Glomerular visceral epithelial cell (primary cell): ENCODE results near the gene CTAGE8.
"Not testable (repeated sequence)": the region's sequence is repeated elsewhere in the genome, so short reads cannot be mapped to it uniquely, and the experiment has no call there.

Experiments
- DNase-seq: peaks from one replicate; pipeline ENCODE4 v3.0.0-alpha.2; 2016; ENCODE audit errors: extremely low spot score

Gene CTAGE8, protein sequence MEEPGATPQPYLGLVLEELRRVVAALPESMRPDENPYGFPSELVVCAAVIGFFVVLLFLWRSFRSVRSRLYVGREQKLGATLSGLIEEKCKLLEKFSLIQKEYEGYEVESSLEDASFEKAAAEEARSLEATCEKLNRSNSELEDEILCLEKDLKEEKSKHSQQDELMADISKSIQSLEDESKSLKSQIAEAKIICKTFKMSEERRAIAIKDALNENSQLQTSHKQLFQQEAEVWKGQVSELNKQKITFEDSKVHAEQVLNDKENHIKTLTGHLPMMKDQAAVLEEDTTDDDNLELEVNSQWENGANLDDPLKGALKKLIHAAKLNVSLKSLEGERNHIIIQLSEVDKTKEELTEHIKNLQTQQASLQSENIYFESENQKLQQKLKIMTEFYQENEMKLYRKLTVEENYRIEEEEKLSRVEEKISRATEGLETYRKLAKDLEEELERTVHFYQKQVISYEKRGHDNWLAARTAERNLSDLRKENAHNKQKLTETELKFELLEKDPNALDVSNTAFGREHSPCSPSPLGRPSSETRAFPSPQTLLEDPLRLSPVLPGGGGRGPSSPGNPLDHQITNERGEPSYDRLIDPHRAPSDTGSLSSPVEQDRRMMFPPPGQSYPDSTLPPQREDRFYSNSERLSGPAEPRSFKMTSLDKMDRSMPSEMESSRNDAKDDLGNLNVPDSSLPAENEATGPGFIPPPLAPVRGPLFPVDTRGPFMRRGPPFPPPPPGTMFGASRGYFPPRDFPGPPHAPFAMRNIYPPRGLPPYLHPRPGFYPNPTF

DNA sequence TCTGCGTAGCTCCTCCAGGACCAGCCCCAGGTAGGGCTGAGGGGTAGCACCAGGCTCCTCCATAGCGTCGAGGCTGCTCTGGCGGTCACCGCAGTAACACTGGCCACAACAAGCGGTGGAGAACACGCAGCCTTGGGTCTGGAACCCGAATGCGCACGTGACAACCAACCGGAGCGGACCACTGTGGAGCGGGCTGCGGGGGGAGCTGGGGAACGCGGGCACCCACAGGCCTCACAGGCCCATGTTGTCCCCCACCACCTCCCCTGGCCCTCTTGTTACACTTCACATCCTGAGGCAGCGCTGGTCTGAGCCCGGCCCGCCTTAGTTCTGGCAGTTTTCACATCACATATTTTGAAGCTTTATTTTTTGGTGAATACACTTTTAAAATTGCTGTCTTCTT is at the start of gene CTAGE8:
Gene CTAGE8 (minus strand): TSS at position 101 of the 400 bp plus-strand sequence. CDS start 38 bp downstream, at position 63.
- not testable (repeated sequence) for DNase-seq

DNA sequence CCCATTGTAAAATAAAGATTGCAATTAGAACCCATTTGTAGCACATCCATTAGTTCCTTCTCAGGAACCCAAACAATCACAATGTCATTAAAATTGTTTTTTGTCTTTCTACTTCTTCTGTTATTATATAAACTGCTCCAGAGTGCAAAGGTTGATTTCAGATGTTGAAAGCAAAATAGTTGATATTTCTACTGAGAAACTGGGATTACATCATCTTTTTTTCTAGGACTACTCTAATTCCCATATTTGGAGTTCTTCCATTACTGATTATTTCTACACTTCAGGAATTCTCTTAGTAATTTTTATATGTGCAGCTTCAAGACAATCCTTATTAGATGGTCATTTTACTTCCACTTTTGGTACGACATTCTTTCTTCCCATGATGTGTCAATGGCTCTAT is 48.4 kb upstream of the CTAGE8 start:
- not testable (repeated sequence) for DNase-seq

DNA sequence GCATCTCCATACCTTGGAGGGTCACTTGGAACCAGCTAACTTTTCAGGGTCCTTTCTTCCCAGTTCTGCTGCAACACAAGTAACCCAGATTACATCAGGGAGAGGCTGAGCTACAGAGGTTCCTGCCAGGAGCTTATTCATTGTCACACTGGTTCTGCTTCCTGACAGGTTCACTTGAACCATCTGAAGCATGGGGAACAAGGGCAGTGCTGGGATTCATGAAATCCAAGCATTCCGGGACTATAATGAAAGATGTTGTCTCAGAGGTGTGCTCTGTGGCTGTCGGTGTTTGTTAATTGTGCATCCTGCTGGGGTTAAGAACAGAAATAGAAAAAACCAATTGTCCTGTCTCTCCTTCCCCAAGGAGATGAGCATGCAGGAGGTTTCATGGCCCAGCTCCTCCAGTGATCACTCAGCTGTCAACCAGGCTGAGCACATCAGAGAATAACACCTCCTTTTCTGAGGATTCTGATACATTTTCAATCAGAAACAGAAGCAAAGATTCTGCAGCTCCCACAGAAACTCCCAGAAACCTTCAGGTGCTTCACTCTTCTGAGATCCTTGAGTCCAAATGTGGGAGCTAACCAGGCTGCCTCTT is 42.9 kb upstream of the CTAGE8 start, which contains the start of gene OR2A1:
Gene OR2A1 (plus strand): TSS at position 548 of the 598 bp plus-strand sequence. CDS start 5,706 bp downstream, outside the sequence.
- DNase-seq, result not testable (repeated sequence)

DNA sequence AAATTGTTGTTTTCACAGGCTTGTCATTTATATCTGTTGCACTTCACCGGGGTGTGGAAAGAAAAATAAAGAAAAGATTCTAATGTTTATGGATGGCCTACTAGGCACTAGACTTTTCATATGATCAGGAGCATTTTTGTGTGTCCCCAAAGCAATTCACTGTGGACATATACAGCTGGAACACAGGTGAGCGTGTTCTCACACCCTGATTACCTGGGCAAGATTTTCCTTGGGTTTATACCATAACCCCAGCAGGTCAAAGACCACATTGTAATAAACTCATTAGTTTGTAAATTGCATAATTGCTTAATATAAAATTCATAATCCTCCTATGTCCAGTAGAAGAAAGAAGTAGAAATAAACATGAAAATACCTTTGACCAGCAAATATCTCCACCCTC is 42.1 kb upstream of the CTAGE8 start:
- not testable (repeated sequence) for DNase-seq

DNA sequence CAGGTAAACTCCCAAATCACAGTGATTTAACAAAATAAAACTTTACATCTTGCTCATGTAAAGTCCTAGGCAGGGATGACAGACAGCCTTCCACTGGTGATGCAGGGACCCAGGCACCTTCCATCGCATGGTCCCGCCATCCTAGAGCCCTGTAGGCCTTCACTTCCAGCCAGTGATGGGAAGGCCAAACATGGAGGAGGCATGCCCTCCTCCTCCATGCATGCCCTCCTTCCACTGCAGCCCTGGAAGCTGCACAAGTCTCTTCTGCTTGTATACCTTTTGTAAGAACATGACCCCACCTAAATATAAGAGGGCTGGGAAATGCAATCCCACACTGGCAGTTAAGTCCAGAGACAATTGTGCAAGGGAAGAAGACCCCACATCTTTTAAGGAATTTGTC is 40.6 kb upstream of the CTAGE8 start:
- not testable (repeated sequence) for DNase-seq

DNA sequence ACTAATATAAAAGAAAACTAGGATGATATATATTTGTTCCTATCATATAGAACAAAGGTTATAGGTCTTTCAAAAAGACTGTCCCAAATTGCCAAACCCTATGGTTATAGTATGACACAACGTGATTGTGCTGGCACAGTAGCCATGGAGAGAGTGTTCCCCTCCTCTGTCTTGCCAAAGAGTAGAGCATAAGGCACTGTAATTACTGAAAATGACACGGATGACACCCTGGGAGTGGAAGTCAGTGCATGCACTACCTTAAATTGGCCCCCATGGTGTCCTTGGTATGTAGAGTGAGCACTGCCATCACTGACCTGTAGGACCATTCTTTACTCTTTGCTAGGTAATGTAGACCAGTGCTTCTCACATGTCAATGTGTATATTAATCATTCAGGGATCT is 36.1 kb upstream of the CTAGE8 start:
- DNase-seq, result not testable (repeated sequence)

DNA sequence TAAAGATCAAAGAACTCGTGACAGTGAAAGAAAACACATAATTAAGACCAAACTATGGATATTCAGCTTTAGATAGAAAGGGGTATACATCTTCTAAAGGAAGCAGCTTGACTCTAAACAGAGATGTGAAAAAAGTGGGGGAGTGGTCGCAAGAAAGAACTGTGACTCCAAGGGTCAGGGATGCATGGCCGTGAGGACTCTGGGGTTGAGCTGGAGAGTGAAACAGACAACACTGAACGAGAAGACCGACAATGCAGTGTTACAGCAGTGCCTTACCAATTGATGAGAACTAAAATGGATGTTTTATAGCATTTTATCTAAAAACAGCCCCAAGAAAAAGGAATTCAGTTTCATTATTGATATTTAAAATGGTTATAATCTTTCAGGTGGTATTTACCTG is 34.5 kb upstream of the CTAGE8 start:
- DNase-seq, result not testable (repeated sequence)

DNA sequence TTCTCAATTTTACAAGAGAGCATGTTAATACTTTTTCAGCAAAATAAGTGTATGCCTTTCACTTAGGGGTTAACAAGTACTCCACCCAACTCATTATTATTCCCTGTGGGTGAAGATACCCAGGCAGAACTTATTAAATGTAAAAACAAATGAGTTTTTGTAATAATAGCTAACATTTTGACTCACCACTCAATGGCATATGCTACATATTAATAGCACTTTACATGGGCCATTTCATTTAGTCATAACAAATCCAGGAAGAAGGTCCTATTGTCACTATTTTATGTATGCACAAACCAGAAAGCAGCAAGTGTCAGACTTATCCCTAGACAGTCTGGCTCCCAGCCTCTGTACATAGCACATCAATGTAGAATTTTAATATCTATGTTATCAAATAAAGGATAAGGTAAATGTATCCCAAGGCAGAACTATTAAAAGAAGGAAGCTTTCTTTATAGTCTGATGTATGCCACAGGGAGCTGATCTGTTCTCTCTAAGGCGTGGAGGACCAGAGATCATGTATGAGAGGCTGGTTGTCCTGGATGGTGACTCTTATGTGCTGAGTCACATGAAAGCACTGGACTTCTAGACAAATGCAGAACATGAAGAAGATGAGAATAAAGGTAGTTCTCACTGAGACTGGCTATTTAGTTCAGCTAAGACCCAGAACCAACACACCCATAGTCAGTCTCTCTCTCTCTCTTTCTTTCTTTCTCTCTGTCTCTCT is 33.7 kb upstream of the CTAGE8 start:
- not testable (repeated sequence) for DNase-seq

DNA sequence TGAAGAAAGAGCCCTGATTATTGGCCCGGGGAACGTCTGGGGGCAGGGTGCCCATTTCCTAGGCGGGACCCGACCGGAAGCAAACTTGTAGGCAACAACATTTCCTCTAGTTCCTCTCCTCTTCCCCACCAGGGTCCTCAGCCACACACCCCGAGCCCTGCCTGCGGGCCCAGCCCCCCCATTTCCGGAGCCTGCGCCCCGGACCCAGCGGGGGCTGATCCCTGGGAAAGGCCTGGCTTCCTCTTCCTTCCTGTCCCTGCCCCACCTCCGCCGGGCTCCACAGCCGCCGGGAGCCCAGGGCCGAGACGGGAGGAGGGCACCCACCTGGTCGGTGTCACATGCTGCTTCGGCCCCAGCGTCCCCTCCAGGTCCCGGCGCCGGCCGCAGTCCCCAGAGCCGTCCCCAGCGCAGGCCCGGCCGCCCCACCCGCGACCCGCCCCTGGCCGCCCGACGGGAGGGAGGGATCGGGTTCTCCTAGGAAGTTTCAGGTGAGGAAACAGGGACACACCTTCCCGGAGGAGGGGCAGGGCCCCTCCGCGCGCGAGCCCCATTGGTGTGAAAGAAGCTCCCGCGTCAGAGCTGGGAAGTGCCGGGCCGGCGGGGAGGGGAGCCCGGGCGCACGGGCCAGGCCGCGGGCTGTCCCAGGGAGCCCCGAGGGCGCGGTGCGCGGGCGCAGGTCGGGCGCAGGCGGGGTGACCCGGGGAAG is 24.9 kb upstream of the CTAGE8 start:
- not testable (repeated sequence) for DNase-seq

DNA sequence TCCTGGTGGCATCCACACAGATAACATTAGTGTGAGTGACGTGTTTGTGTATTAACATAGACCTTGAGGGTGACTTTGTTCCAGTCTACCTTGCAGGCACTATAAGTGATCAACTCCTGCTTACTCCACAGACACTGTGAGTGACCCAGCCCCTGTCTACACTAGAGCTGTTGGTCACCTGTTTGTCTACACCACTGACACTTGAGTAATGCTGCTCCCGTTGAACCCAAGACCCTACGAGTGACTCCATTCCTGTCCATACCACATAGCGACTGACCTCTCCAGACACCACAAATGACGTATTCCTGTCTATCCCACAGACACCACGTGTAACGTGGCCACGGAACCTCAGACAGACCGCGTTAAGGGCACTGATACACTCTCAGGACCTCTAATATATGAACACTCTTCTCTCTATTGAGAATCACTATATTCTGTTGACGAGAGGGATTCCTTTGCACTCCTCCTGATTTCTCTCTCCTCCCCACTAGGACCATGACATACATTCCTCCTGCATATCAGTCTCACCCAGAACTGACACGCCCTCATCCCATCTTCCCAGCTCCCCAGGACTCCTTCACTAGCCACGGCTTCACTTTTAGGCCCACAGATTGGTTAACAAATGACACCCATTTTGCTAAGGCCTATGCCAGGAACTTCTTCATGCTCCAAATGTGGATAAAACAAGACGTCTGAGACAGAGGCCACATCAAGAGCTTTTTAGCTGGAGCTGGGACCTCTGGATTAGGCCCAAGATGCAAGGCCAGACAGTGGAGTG is 23.5 kb upstream of the CTAGE8 start:
- DNase-seq, result not testable (repeated sequence)

DNA sequence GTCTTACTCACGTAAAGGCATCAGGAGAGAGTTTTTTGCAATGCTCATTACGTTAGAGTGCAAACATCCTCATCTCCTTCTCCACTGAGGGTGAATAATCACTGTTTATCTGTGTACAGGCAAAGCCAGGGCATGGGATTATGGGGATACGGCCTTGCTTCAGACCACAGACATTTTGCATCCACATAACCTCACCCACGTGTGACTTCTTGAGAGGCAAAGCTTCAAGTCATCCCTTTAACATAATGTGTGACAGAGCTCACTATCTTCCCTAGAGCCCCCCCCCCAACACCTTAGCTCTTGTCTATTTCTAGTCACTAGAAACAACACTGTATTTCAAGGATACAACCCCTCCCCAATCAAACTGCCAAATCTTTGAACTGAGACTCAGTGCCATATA is 22.5 kb upstream of the CTAGE8 start:
- not testable (repeated sequence) for DNase-seq

DNA sequence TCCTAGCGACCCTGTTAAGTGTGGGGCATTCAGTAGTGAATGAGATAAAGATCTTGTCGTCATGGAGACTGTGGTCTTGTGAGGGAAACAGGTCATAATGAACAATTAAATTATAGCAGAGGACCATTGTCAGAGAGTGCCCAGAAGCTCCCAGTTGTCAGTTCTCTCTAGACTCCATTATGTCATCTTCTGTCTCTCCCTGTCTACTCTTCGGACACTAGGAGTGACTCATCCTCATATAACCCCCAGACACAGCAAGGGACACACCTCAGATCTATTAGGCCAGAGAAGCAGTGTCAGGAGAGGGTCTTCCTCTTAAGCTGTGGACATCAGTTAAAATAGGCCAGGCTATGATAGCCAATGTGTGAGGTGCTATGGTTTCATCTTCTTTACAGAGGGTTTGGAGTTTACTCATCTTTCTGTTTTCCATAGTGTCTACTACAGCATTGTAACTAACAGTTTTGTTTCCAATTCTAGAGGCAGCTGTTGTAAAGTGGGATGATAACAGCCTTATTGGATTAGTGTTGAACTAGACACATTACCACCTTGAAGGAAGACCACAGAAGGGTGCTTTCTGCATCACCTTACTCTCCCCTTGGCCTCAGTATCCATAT is 18.2 kb upstream of the CTAGE8 start:
- not testable (repeated sequence) for DNase-seq

DNA sequence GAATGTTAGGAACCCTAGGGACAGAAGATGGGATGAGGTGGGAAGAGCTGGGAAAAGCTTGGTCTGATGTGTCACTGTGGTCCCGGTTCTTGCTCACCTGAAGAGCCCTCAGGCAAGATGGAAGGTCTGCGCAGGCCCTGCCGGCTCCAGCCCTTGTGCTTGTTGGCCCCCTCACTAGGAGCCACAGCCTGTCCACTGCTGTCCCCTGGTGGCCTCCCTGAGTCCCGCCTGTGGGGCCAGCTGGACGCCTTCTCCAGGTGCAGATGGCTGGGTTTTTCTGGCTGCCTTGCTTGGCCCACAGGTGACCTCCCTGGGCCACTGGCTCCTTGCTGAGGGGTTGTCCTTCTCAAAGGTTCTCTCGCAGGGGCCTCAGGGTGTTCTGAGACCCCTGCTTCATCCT is 14.6 kb upstream of the CTAGE8 start:
- not testable (repeated sequence) for DNase-seq

DNA sequence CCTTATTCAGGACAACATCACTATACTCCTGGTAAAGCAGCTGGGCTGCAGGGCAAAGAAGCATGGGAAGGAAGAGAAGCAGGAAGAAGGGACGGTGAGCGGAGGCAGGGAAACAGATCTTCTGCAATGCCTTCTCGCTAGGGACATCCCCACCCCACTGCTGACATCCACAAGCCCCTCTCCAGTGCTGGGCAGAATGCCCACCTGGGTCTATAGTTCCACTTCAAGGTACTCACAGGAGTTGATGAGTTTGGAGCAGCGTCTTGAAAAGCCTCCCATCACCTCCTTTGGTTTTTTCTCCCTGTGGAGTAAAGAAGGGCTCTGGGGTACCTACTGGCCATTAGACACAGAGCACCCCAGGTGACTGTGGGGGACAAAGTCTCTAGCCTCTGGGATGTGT is 13.4 kb upstream of the CTAGE8 start:
- not testable (repeated sequence) for DNase-seq

DNA sequence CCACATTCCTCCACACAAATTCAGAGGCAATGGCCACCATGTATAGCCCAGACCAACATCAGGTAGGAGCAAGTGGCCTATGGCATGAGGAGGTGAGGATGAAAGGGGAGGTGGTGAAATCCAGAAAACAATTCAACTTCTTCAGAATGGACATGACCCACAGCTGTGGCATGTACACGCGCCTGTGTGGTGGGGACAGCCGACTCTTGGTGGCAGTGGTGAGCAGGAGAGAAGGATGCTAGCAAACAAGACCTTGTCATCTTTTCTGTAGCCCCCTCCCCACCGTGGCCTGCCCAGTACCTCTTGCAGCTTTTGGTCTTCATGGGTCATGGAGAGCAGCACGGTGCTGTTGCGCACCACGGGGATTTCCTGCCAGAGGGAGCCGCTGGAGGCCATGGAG is 12.9 kb upstream of the CTAGE8 start:
- not testable (repeated sequence) for DNase-seq

DNA sequence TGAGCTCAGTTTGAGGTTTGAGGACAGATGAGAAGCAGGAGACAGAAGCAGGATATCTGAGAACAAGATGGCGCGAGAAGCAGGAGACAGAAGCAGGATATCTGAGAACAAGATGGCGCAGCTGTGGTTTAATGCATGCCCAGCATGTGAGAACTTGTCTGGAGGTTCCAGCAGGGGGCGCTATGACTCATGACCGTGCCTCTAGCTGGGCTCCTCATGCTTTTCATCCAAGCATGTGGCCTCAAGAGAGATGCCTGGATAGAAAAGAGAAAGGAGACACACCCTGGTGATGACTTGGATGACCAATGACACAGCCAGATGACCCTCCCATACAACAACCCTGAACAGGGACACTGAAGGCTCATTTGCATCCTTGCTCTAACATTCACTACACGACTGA is 10.9 kb upstream of the CTAGE8 start:
- DNase-seq, result not testable (repeated sequence)

DNA sequence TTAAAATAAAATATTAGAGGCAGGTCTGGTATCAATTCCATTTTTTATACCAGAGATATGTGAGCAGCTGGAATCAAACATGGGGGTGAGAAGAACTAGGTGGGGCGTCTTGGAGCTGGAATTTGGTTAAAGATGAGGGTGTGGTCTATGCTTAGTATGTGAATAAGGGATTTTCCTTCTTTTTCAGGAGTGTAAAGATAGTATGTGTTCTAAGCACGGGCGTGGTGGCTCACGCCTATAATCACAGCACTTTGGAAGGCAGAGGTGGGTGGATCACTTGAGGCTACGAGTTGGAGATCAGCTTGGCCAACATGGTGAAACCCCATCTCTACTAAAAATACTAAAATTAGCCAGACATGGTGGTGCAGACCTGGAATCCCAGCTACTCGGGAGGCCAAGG is 6.2 kb upstream of the CTAGE8 start:
- not testable (repeated sequence) for DNase-seq

DNA sequence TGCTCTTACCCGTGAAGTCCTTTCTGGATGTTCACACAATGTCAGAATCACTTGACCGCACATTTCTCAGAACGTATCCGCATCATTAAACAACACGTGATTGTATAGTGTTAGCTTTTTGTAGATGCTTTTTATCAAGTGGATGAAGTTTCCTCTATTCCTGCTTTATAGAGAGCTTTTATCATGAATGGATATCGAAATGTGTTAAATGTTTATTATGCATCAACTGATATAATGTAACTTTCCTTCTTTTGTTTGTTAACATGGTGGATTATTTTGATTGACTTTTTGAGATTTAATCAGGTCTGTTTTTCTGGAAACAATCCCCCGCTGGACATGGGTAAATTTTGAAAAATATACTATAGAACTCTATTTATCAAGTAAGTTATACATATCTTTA is 4.4 kb downstream of the CTAGE8 start, which contains the start of gene OR2A7:
Gene OR2A7 (minus strand): TSS at position 101 of the 400 bp plus-strand sequence. CDS start 5,164 bp downstream, outside the sequence.
- not testable (repeated sequence) for DNase-seq

DNA sequence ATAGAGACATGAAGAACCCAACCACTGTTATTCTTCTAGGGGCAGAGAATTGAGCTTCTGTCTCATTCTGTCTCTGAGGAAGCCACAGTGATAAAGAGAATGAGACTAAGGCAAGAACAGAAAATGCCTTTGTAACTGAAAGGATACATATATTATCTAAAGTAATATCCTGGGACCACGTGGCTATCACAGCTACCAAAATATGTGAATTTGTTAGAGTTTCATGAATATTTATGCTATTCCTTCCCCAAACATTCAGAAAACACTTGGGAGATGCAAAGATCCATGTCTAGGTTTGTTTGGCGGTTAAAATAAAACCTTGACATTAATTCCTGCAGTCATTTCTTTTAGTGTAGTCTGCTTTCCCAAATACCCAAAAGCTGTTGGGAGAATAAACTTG is 7.0 kb downstream of the CTAGE8 start:
- not testable (repeated sequence) for DNase-seq
